MM.1S (cell line): ENCODE measurements around the gene PRSS38.

ENCODE experiments used
- DNase-seq: peaks from one replicate; pipeline ENCODE4 v3.0.0-alpha.2; 2015
- H2AFZ ChIP-seq: fragments of 300-600 bp; sonication (generic); 2 replicates; pipeline ENCODE4 v1.6.0; 2016; ENCODE audit warnings: antibody characterized with exemption, low read length
- H3F3A ChIP-seq: fragments of 300-600 bp; sonication (generic); 2 replicates; pipeline ENCODE4 v1.6.1; 2016; ENCODE audit warnings: mild to moderate bottlenecking, antibody characterized with exemption, low read length, moderate library complexity, mixed read lengths; ENCODE audit not compliant: insufficient read depth
- H3K27ac ChIP-seq: fragments of 300-600 bp; sonication (generic); 2 replicates; pipeline ENCODE4 v1.5.1; 2016; ENCODE audit warnings: mild to moderate bottlenecking, low read length
- H3K27me3 ChIP-seq: fragments of 300-600 bp; sonication (generic); replicated peaks from 2 replicates; pipeline ENCODE4 v1.6.0; 2016; ENCODE audit warnings: low read length; ENCODE audit not compliant: insufficient read depth
- H3K36me3 ChIP-seq: fragments of 300-600 bp; sonication (generic); replicated peaks from 2 replicates; pipeline ENCODE4 v1.6.1; 2016; ENCODE audit warnings: mild to moderate bottlenecking, low read length, mixed read lengths; ENCODE audit not compliant: insufficient read depth
- H3K4me1 ChIP-seq: fragments of 300-600 bp; sonication (generic); 2 replicates; pipeline ENCODE4 v1.6.1; 2016; ENCODE audit warnings: low read length, mixed read lengths
- H3K4me2 ChIP-seq: fragments of 300-600 bp; sonication (generic); 2 replicates; pipeline ENCODE4 v1.6.0; 2016; ENCODE audit warnings: low read depth, low read length
- H3K4me3 ChIP-seq: fragments of 300-600 bp; sonication (generic); 2 replicates; pipeline ENCODE4 v1.5.1; 2016; ENCODE audit warnings: low read length, mixed read lengths
- H3K79me2 ChIP-seq: fragments of 300-600 bp; sonication (generic); 2 replicates; pipeline ENCODE4 v1.6.1; 2016; ENCODE audit warnings: mixed run types, low read length, mixed read lengths
- H3K9ac ChIP-seq: fragments of 300-600 bp; sonication (generic); 2 replicates; pipeline ENCODE4 v1.6.1; 2016; ENCODE audit warnings: low read length, mixed read lengths
- H3K9me2 ChIP-seq: fragments of 300-600 bp; sonication (generic); replicated peaks from 2 replicates; pipeline ENCODE4 v1.6.1; 2016; ENCODE audit warnings: mild to moderate bottlenecking, low read length, mixed read lengths; ENCODE audit not compliant: insufficient read depth
- H3K9me3 ChIP-seq: fragments of 300-600 bp; sonication (generic); replicated peaks from 2 replicates; pipeline ENCODE4 v1.6.1; 2016; ENCODE audit warnings: mild to moderate bottlenecking, low read length, mixed read lengths; ENCODE audit not compliant: insufficient read depth
- H4K20me1 ChIP-seq: fragments of 300-600 bp; sonication (generic); 2 replicates; pipeline ENCODE4 v1.6.1; 2016; ENCODE audit warnings: mild to moderate bottlenecking, low read length, moderate library complexity, mixed read lengths; ENCODE audit not compliant: insufficient read depth
- CTCF ChIP-seq: fragments of 300-600 bp; sonication (generic); IDR thresholded peaks from 2 replicates; pipeline ENCODE4 v1.5.1; 2016; ENCODE audit warnings: antibody characterized with exemption, low read length, mixed read lengths
- EZH2 ChIP-seq: fragments of 300-600 bp; sonication (generic); optimal IDR thresholded peaks from 2 replicates; pipeline ENCODE3; 2017; ENCODE audit warnings: low read depth, mild to moderate bottlenecking, antibody characterized with exemption, low read length, mixed read lengths
- EZH2phosphoT487 ChIP-seq: fragments of 300-600 bp; sonication (generic); IDR thresholded peaks from 2 replicates; pipeline ENCODE4 v1.6.1; 2018; ENCODE audit warnings: antibody characterized with exemption, low read length

The PRSS38 gene

GRCh38 chr1:227828786-227829185 lies 13.3 kb downstream of the PRSS38 start:
- H3K9ac ChIP-seq: no peak overlapping the region
- TF ChIP-seq CTCF (no peak), EZH2 (no peak), EZH2phosphoT487 (no peak)
- H3F3A ChIP-seq: no peaks in the 10 kb centered on the region
- no peaks in the 10 kb centered on the region for H3K9me3 ChIP-seq
- H3K27ac ChIP-seq: no peak overlapping the region
- no peak overlapping the region for H3K4me2 ChIP-seq
- DNase-seq: no peak
- no peaks in the 10 kb centered on the region for H3K4me1 ChIP-seq
- H3K79me2 ChIP-seq: no peaks in the 10 kb centered on the region
- H2AFZ ChIP-seq: no peak overlapping the region
- no peaks in the 10 kb centered on the region for H3K27me3 ChIP-seq
- no peaks in the 10 kb centered on the region for H3K9me2 ChIP-seq
- H3K36me3 ChIP-seq: no peaks in the 10 kb centered on the region
- H4K20me1 ChIP-seq: no peaks in the 10 kb centered on the region
- no peak overlapping the region for H3K4me3 ChIP-seq

GRCh38 chr1:227838181-227838580 lies 22.7 kb downstream of the PRSS38 start:
- Histone ChIP-seq H3K27ac (no peak overlapping the region), H3F3A (no peaks in the 10 kb centered on the region), H3K9me2 (no peaks in the 10 kb centered on the region), H4K20me1 (no peaks in the 10 kb centered on the region), H3K4me3 (no peak overlapping the region), H3K4me2 (no peak overlapping the region), H3K36me3 (no peaks in the 10 kb centered on the region), H3K79me2 (no peaks in the 10 kb centered on the region), H3K27me3 (no peaks in the 10 kb centered on the region), H3K4me1 (no peaks in the 10 kb centered on the region), H3K9me3 (no peaks in the 10 kb centered on the region), H2AFZ (no peak overlapping the region), H3K9ac (no peak overlapping the region)
- TF ChIP-seq EZH2: no peak
- no peak for DNase-seq

- H3F3A ChIP-seq: no peaks in the 10 kb centered on the region
These were observed 25.6 kb downstream of the PRSS38 start for GRCh38 chr1:227841096-227841495.

More at GRCh38 chr1:227841096-227841495, 25.6 kb downstream of the PRSS38 start:
- no peak overlapping the region for H3K27ac ChIP-seq
- no peak overlapping the region for H3K9ac ChIP-seq
- no peaks in the 10 kb centered on the region for H4K20me1 ChIP-seq
- H3K36me3 ChIP-seq: no peaks in the 10 kb centered on the region
- no peak overlapping the region for H2AFZ ChIP-seq
- H3K27me3 ChIP-seq: no peaks in the 10 kb centered on the region
- H3K4me3 ChIP-seq: no peak overlapping the region
- no peaks in the 10 kb centered on the region for H3K9me2 ChIP-seq
- no peak for DNase-seq
- H3K79me2 ChIP-seq: no peaks in the 10 kb centered on the region
- H3K4me1 ChIP-seq: no peaks in the 10 kb centered on the region
- H3K4me2 ChIP-seq: no peak overlapping the region
- TF ChIP-seq CTCF (no peak), EZH2phosphoT487 (no peak), EZH2 (no peak)
- no peaks in the 10 kb centered on the region for H3K9me3 ChIP-seq
